Measurements from ENCODE around the gene PLEK2. TPM values are rescaled to one million over a fixed set of nuclear protein-coding genes. Genes with fewer than 3 reads are reported as not detected.

Gene PLEK2
- total RNA-seq, 1 experiment from 2014 or later: 1.3 TPM

- ChIA-PET POLR2A (no interaction called here), CTCF (interaction anchor here (1.8 to 3.1 kb wide), 4 partner anchors 7 to 58 kb away, joined by 6 to 24 read pairs (median 10); no protein-coding TSS in a partner anchor)
- DNase-seq (ENCODE audit: low spot score) (no peak), ATAC-seq (no peak)
- Mint-ChIP-seq H3K4me3 (no peak overlapping the region), H3K9me3 (peaks cover 5% of the 10 kb centered on the region), H3K4me1 (peaks cover 18% of the 10 kb centered on the region), H3K27ac (no peak overlapping the region), H3K36me3 (no peaks in the 10 kb centered on the region), H3K27me3 (ENCODE audit: low read depth) (peaks cover 10% of the 10 kb centered on the region; the same call in 1 of the 2 replicates)
- TF ChIP-seq TP53 (CRISPR knock-in tag; IDR thresholded peaks at IDR 0.05) (no peak), ATF3 (CRISPR knock-in tag; conservative IDR thresholded peaks at IDR 0.05) (no peak), ETV6 (CRISPR knock-in tag; IDR thresholded peaks at IDR 0.05) (no peak), NR1H2 (CRISPR knock-in tag; IDR thresholded peaks at IDR 0.05) (no peak), ZBTB21 (CRISPR knock-in tag; IDR thresholded peaks at IDR 0.05; ENCODE audit: borderline replicate concordance) (no peak), SP1 (CRISPR knock-in tag; conservative IDR thresholded peaks at IDR 0.05) (no peak), ZNF671 (CRISPR knock-in tag; IDR thresholded peaks at IDR 0.05) (no peak), GTF2I (CRISPR knock-in tag; conservative IDR thresholded peaks at IDR 0.05) (no peak), FOXP1 (CRISPR knock-in tag; IDR thresholded peaks at IDR 0.05; ENCODE audit: borderline replicate concordance) (no peak), CREM (CRISPR knock-in tag; IDR thresholded peaks at IDR 0.05) (no peak), PRRX2 (CRISPR knock-in tag; IDR thresholded peaks at IDR 0.05) (no peak), HMGXB4 (CRISPR knock-in tag; IDR thresholded peaks at IDR 0.05) (no peak)
- TF ChIP-seq, protein P1, sequence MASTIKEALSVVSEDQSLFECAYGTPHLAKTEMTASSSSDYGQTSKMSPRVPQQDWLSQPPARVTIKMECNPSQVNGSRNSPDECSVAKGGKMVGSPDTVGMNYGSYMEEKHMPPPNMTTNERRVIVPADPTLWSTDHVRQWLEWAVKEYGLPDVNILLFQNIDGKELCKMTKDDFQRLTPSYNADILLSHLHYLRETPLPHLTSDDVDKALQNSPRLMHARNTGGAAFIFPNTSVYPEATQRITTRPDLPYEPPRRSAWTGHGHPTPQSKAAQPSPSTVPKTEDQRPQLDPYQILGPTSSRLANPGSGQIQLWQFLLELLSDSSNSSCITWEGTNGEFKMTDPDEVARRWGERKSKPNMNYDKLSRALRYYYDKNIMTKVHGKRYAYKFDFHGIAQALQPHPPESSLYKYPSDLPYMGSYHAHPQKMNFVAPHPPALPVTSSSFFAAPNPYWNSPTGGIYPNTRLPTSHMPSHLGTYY (CRISPR knock-in tag; IDR thresholded peaks at IDR 0.05): no peak
- TF ChIP-seq, protein P2, sequence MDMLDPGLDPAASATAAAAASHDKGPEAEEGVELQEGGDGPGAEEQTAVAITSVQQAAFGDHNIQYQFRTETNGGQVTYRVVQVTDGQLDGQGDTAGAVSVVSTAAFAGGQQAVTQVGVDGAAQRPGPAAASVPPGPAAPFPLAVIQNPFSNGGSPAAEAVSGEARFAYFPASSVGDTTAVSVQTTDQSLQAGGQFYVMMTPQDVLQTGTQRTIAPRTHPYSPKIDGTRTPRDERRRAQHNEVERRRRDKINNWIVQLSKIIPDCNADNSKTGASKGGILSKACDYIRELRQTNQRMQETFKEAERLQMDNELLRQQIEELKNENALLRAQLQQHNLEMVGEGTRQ (CRISPR knock-in tag; IDR thresholded peaks at IDR 0.05): no peak
- TF ChIP-seq, protein P3, sequence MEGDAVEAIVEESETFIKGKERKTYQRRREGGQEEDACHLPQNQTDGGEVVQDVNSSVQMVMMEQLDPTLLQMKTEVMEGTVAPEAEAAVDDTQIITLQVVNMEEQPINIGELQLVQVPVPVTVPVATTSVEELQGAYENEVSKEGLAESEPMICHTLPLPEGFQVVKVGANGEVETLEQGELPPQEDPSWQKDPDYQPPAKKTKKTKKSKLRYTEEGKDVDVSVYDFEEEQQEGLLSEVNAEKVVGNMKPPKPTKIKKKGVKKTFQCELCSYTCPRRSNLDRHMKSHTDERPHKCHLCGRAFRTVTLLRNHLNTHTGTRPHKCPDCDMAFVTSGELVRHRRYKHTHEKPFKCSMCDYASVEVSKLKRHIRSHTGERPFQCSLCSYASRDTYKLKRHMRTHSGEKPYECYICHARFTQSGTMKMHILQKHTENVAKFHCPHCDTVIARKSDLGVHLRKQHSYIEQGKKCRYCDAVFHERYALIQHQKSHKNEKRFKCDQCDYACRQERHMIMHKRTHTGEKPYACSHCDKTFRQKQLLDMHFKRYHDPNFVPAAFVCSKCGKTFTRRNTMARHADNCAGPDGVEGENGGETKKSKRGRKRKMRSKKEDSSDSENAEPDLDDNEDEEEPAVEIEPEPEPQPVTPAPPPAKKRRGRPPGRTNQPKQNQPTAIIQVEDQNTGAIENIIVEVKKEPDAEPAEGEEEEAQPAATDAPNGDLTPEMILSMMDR (IDR thresholded peaks at IDR 0.05): no peak
- TF ChIP-seq, protein P4, sequence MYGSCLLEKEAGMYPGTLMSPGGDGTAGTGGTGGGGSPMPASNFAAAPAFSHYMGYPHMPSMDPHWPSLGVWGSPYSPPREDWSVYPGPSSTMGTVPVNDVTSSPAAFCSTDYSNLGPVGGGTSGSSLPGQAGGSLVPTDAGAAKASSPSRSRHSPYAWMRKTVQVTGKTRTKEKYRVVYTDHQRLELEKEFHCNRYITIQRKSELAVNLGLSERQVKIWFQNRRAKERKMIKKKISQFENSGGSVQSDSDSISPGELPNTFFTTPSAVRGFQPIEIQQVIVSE (CRISPR knock-in tag; IDR thresholded peaks at IDR 0.05; ENCODE audit: borderline replicate concordance): no peak
- TF ChIP-seq, protein P5, sequence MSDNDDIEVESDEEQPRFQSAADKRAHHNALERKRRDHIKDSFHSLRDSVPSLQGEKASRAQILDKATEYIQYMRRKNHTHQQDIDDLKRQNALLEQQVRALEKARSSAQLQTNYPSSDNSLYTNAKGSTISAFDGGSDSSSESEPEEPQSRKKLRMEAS (CRISPR knock-in tag; IDR thresholded peaks at IDR 0.05): no peak
Observed at GRCh38 chr14:67459336-67459735, 47.4 kb upstream of the PLEK2 start.

- Mint-ChIP-seq H3K27ac (0 out of 2 replicates have a peak overlapping the region, but pooled peaks have one; percentile 36), H3K27me3 (ENCODE audit: low read depth) (peaks cover 10% of the 10 kb centered on the region; the same call in 1 of the 2 replicates), H3K9me3 (peaks cover 5% of the 10 kb centered on the region), H3K4me1 (peaks cover 18% of the 10 kb centered on the region), H3K4me3 (no peak overlapping the region), H3K36me3 (no peaks in the 10 kb centered on the region)
- DNase-seq (ENCODE audit: low spot score): peak; percentile 61
- TF ChIP-seq NFYB (CRISPR knock-in tag; conservative IDR thresholded peaks at IDR 0.05; ENCODE audit: low read depth) (0 out of 2 replicates have a peak, but pooled peaks have one; percentile 46), ESRRA (CRISPR knock-in tag; IDR thresholded peaks at IDR 0.05; ENCODE audit: borderline replicate concordance) (no peak)
- ChIA-PET POLR2A (interaction anchor here (1.1 kb wide), 1 partner anchor 32 kb away, joined by 4 read pairs; no protein-coding TSS in a partner anchor), CTCF (interaction anchor here (0.8 to 3.1 kb wide), 14 partner anchors 9 to 143 kb away, joined by 3 to 24 read pairs (median 6); partner anchors contain the start of genes ATP6V1D and PIGH)
- ATAC-seq: peak; percentile 96
Observed at GRCh38 chr14:67457782-67458181, 45.8 kb upstream of the PLEK2 start.
